ENCODE data around the gene MEOX2.

Gene MEOX2

GRCh38 chr7:15682751-15683245 is 3.7 kb downstream of the MEOX2 start:
- DNase-seq, result no peak
- in situ Hi-C loops (cut with MboI; ENCODE audit: low pct_unique_long_range_greater_than_20kb, low sequenced_read_pairs), result no loop called here

- in situ Hi-C loops (cut with MboI; ENCODE audit: low pct_unique_long_range_greater_than_20kb, low sequenced_read_pairs), result no loop called here
- no peak for DNase-seq
Observed at GRCh38 chr7:15682111-15682510, 4.4 kb downstream of the MEOX2 start.

GRCh38 chr7:15681631-15682030 is 4.9 kb downstream of the MEOX2 start:
- in situ Hi-C loops (cut with MboI; ENCODE audit: low pct_unique_long_range_greater_than_20kb, low sequenced_read_pairs), result no loop called here

GRCh38 chr7:15681186-15681585 is 5.3 kb downstream of the MEOX2 start:
- in situ Hi-C loops (cut with MboI; ENCODE audit: low pct_unique_long_range_greater_than_20kb, low sequenced_read_pairs), result no loop called here
- no peak for DNase-seq

More at GRCh38 chr7:15681631-15682030, 4.9 kb downstream of the MEOX2 start:
- no peak for DNase-seq

GRCh38 chr7:15680446-15680845 is 6.0 kb downstream of the MEOX2 start:
- no peak for DNase-seq
- in situ Hi-C loops (cut with MboI; ENCODE audit: low pct_unique_long_range_greater_than_20kb, low sequenced_read_pairs), result no loop called here

GRCh38 chr7:15679306-15679705 is 7.2 kb downstream of the MEOX2 start:
- in situ Hi-C loops (cut with MboI; ENCODE audit: low pct_unique_long_range_greater_than_20kb, low sequenced_read_pairs), result no loop called here
- DNase-seq, result no peak

GRCh38 chr7:15678653-15679052 is 7.8 kb downstream of the MEOX2 start:
- DNase-seq, result no peak
- in situ Hi-C loops (cut with MboI; ENCODE audit: low pct_unique_long_range_greater_than_20kb, low sequenced_read_pairs), result no loop called here

- in situ Hi-C loops (cut with MboI; ENCODE audit: low pct_unique_long_range_greater_than_20kb, low sequenced_read_pairs), result no loop called here
- DNase-seq, result no peak
Observed at GRCh38 chr7:15675379-15675778, 11.1 kb downstream of the MEOX2 start.

GRCh38 chr7:15674586-15674985 is 11.9 kb downstream of the MEOX2 start:
- in situ Hi-C loops (cut with MboI; ENCODE audit: low pct_unique_long_range_greater_than_20kb, low sequenced_read_pairs), result no loop called here
- DNase-seq, result no peak

GRCh38 chr7:15669443-15670090 is 16.9 kb downstream of the MEOX2 start:
- DNase-seq, result no peak
- in situ Hi-C loops (cut with MboI; ENCODE audit: low pct_unique_long_range_greater_than_20kb, low sequenced_read_pairs), result no loop called here

- in situ Hi-C loops (cut with MboI; ENCODE audit: low pct_unique_long_range_greater_than_20kb, low sequenced_read_pairs), result no loop called here
- DNase-seq, result no peak
Observed at GRCh38 chr7:15667991-15668390, 18.5 kb downstream of the MEOX2 start.

- DNase-seq, result no peak
Observed at GRCh38 chr7:15662451-15662850, 24.0 kb downstream of the MEOX2 start.

GRCh38 chr7:15658247-15658646 is 28.2 kb downstream of the MEOX2 start:
- no peak for DNase-seq
- in situ Hi-C loops (cut with MboI; ENCODE audit: low pct_unique_long_range_greater_than_20kb, low sequenced_read_pairs), result no loop called here

More at GRCh38 chr7:15662451-15662850, 24.0 kb downstream of the MEOX2 start:
- in situ Hi-C loops (cut with MboI; ENCODE audit: low pct_unique_long_range_greater_than_20kb, low sequenced_read_pairs), result no loop called here

GRCh38 chr7:15652776-15653290 is 33.6 kb downstream of the MEOX2 start:
- DNase-seq, result no peak
- in situ Hi-C loops (cut with MboI; ENCODE audit: low pct_unique_long_range_greater_than_20kb, low sequenced_read_pairs), result no loop called here

- in situ Hi-C loops (cut with MboI; ENCODE audit: low pct_unique_long_range_greater_than_20kb, low sequenced_read_pairs), result no loop called here
- DNase-seq, result no peak
Observed at GRCh38 chr7:15651693-15652092, 34.8 kb downstream of the MEOX2 start.

GRCh38 chr7:15650787-15651186 is 35.7 kb downstream of the MEOX2 start:
- in situ Hi-C loops (cut with MboI; ENCODE audit: low pct_unique_long_range_greater_than_20kb, low sequenced_read_pairs), result no loop called here
- DNase-seq, result no peak

GRCh38 chr7:15648461-15648961 is 38.0 kb downstream of the MEOX2 start:
- in situ Hi-C loops (cut with MboI; ENCODE audit: low pct_unique_long_range_greater_than_20kb, low sequenced_read_pairs), result no loop called here
- no peak for DNase-seq

GRCh38 chr7:15647309-15647708 is 39.2 kb downstream of the MEOX2 start:
- in situ Hi-C loops (cut with MboI; ENCODE audit: low pct_unique_long_range_greater_than_20kb, low sequenced_read_pairs), result no loop called here
- no peak for DNase-seq

GRCh38 chr7:15643000-15643705 is 43.3 kb downstream of the MEOX2 start:
- no peak for DNase-seq
- in situ Hi-C loops (cut with MboI; ENCODE audit: low pct_unique_long_range_greater_than_20kb, low sequenced_read_pairs), result no loop called here

GRCh38 chr7:15628876-15629275 is 57.6 kb downstream of the MEOX2 start:
- no peak for DNase-seq
- in situ Hi-C loops (cut with MboI; ENCODE audit: low pct_unique_long_range_greater_than_20kb, low sequenced_read_pairs), result no loop called here

All from KBM-7 (cell line).